PFSK-1 (cell line): Measurements from ENCODE around the gene DYRK3.

ENCODE experiments used
- POLR2AphosphoS5 ChIP-seq: IDR thresholded peaks from 2 replicates; pipeline ENCODE4 v1.6.1; 2012; ENCODE audit warnings: low read depth, mild to moderate bottlenecking, control low read depth, low read length, moderate library complexity
- SIN3A ChIP-seq: IDR thresholded peaks from 2 replicates; pipeline ENCODE4 v1.6.1; 2012; ENCODE audit warnings: mild to moderate bottlenecking, low read length, moderate library complexity, borderline replicate concordance; ENCODE audit not compliant: insufficient read depth
- TF ChIP-seq, protein P1 (sequence below), 2 experiments: IDR thresholded peaks; 2 replicates each; pipeline versions ENCODE4 v1.6.1 to v1.8.0; 2011 to 2012; ENCODE audit warnings: low read depth in 2 of 2, low read length in 2 of 2, control low read depth in 1 of 2, inconsistent platforms in 1 of 2, mild to moderate bottlenecking in 1 of 2, moderate library complexity in 1 of 2; ENCODE audit not compliant: insufficient read depth in 1 of 2

DNA sequence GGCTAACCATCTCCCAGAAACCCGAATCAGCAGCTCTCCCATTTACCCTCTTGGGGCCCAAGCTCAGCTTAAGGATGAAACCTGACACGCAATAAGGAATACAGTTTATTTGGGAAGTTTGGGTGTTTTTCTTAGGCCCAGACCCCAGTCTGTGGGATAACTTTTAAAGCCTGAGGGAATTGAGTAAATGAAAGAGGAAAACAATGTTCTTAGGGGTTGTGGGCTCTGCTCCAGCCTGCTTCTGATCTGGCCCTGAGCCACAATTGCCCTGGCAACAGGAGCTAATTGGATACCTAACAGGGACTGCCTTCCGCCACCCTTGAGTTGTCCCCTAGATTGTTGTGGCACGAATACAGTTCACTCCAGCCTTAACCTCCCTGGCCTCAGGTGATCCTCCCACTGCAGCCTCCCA lies 20.1 kb downstream of the DYRK3 start:
- TF ChIP-seq, protein P1, sequence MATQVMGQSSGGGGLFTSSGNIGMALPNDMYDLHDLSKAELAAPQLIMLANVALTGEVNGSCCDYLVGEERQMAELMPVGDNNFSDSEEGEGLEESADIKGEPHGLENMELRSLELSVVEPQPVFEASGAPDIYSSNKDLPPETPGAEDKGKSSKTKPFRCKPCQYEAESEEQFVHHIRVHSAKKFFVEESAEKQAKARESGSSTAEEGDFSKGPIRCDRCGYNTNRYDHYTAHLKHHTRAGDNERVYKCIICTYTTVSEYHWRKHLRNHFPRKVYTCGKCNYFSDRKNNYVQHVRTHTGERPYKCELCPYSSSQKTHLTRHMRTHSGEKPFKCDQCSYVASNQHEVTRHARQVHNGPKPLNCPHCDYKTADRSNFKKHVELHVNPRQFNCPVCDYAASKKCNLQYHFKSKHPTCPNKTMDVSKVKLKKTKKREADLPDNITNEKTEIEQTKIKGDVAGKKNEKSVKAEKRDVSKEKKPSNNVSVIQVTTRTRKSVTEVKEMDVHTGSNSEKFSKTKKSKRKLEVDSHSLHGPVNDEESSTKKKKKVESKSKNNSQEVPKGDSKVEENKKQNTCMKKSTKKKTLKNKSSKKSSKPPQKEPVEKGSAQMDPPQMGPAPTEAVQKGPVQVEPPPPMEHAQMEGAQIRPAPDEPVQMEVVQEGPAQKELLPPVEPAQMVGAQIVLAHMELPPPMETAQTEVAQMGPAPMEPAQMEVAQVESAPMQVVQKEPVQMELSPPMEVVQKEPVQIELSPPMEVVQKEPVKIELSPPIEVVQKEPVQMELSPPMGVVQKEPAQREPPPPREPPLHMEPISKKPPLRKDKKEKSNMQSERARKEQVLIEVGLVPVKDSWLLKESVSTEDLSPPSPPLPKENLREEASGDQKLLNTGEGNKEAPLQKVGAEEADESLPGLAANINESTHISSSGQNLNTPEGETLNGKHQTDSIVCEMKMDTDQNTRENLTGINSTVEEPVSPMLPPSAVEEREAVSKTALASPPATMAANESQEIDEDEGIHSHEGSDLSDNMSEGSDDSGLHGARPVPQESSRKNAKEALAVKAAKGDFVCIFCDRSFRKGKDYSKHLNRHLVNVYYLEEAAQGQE (IDR thresholded peaks at IDR 0.05; ENCODE audit: insufficient read depth in 1 of 2, low read depth in 2 of 2, low read length in 2 of 2), result no peak
- TF ChIP-seq SIN3A, result no peak
- no peak for TF ChIP-seq POLR2AphosphoS5
